Right ventricle myocardium inferior (tissue), 1 donor: Measurements from ENCODE around the gene OOSP4B. TPM values are rescaled to one million over a fixed set of nuclear protein-coding genes. Genes with fewer than 3 reads are reported as not detected.
"Not testable (repeated sequence)": the region's sequence is repeated elsewhere in the genome, so short reads cannot be mapped to it uniquely, and the experiment has no call there.

Source experiments
- ATAC-seq: fragments of 200-7000 bp; cut with Tn5 transposase; one replicate; pipeline ENCODE4 v1.9.1; 2020; ENCODE audit warnings: mild to moderate bottlenecking, moderate library complexity
- DNase-seq: peaks from one replicate; pipeline ENCODE4 v3.0.0; 2021; ENCODE audit errors: missing footprints
- intact Hi-C: fragments of 100-400 bp; cut with DNase I; formaldehyde crosslinking; loops from one replicate; pipeline ENCODE4 v1.11.0; 2022
- long read RNA-seq: library from polyadenylated mRNA; unstranded; transcript quantifications from one replicate; pipeline ENCODE4 v2.0.0, GENCODE V29; 2021
- total RNA-seq: library from RNA; stranded (reverse); fragmentation: NEBNext Ultra II Directional; extraction: Animal tissue kit (Norgen Biotek cat#: 25700); gene quantifications from one replicate; pipeline ENCODE4 v1.2.1, GENCODE V29; 2021
- donor health status: DM: no; HTN: yes; CAD: no; lungs with severe emphysema.

Gene OOSP4B
- not detected for total RNA-seq
- long read RNA-seq, result 0 reads

DNA sequence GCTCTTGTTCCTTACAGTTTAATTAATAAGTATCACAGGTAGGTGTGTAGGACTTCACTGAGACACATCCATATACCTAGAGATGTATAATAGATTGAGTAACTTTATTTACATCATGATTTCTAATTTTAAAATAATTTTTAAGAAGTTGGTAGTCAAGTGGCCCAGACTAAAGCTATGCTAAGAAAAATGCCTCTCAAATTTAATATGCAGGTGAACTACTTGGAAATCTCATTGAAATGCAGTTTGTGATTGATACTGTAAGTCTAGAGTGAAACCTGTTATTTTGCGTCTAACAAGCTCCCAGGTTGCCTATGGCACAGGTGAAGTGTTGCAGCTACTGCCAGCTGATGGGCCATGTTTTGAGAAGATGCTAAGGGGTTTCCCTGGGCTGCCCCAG lies at the start of gene OOSP4B:
Gene OOSP4B (plus strand): TSS at position 301 of the 400 bp plus-strand sequence.
- DNase-seq (no peak), ATAC-seq (no peak)
- intact Hi-C loops, result no loop called here

DNA sequence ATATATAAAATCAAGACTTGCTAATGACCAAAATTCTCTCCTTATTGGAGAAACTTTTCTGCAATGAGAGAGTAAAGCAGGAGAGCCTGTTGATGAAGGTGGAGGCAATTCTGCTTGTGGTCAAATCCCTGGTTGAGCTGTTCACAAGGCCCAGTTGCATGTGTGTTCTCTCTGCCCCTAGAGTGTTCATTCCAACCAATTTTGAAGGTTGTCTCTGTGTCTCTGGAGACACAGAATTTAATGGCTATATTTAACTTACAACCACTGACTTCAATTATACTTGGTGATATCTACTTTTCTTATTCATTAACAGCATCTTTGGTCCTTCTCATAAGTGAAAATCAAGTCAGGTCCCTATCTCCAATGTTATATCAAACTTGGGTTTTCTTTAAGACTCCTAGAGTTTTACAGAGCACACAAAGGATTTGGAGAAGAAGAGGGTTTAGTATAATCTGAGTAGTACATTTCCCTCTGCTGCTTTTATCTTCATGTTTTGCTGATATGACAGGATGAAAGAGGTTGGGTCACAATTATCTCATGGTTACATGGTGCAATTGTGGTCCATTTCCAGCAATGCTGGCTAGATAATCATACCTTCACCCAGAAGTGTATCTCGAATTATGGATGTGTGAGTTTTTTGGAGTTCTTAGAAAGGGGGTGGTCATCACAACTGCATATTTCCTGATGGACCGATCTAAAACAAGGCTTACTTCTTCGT lies 49.1 kb upstream of the OOSP4B start:
- intact Hi-C loops, result no loop called here
- ATAC-seq, result no peak
- DNase-seq, result no peak

GRCh38 chr11:59968395-59968783 lies 48.6 kb upstream of the OOSP4B start:
- DNase-seq (no peak), ATAC-seq (no peak)
- intact Hi-C loops, result no loop called here

GRCh38 chr11:59973097-59973496 lies 43.9 kb upstream of the OOSP4B start:
- intact Hi-C loops, result no loop called here
- no peak for ATAC-seq
- no peak for DNase-seq

GRCh38 chr11:59981106-59981770 lies 35.7 kb upstream of the OOSP4B start:
- intact Hi-C loops, result no loop called here
- no peak for DNase-seq
- ATAC-seq, result no peak

- ATAC-seq, DNase-seq, intact Hi-C loops: not testable (repeated sequence)
These were observed 34.9 kb upstream of the OOSP4B start for GRCh38 chr11:59982037-59982436.

DNA sequence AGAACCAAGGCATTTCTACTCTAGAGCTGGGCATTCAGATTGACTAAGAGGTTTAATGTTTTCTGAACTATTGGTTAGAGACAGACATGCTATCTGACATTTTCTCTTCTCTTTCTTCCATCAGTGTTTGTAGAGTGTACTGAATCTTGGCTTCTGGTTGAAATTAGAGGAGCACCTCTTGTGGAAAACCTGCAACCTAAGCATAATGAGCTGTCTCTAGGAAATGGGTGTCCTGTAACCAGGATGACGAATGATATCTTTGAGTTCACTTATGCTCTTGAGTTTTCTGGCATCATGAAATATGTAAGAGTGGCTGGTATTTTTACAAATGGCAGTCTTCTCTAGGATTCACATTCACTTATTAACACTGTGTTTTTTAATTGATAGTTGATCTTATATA lies 33.8 kb upstream of the OOSP4B start:
- ATAC-seq, result no peak
- no peak for DNase-seq
- intact Hi-C loops, result no loop called here

DNA sequence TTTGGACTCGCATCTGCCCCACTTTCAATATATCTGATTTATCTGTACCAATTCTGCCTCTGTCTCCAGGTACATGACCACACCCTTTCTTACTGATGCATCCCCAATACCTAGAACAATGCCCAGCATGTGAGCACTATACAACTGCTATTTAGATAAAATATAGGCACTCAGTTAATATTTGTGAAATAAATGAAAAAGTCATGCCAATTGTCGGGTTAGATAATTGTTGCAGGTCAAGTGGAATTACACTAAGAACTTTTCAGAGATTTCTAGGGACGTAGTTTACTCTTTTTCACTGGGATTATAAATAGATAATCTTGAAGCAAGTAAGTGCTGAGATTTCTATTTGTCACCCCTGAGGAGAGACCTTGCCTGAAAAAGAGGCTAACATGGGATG lies 32.6 kb upstream of the OOSP4B start:
- intact Hi-C loops, result no loop called here
- ATAC-seq (no peak), DNase-seq (no peak)

DNA sequence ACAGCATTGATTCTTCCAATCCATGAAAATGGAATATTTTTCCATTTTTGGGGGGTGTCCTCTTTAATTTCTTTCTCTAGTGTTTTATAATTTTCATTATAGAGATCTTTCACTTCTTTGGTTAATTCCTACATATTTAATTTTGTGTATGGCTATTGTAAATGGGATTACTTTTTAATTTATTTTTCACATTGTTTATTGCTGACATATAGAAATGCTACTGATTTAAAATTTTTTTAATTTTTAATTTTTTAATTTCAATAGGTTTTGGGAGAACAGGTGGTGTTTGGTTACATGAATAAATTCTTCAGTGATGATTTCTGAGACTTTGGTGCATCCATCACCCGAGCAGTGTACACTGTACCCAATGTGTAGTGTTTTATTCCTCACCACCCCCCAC lies 26.6 kb upstream of the OOSP4B start:
- no peak for ATAC-seq
- intact Hi-C loops, result no loop called here

DNA sequence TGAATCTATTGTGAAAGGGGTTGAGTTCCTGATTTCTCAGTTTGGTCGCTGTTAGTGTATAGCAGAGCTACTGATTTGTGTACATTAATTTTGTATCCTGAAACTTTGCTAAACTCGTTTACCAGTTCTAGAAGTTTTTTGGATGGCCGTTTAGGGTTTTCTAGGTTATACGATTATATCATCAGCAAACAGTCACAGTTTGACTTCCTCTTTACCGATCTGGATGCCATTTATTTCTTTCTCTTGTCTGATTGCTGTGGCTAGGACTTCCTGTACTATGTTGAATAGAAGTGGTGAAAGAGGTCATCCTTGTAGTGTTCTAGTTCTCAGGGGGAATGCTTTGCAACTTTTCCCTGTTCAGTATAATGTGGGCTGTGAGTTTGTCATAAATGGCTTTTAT lies 24.6 kb upstream of the OOSP4B start:
- intact Hi-C loops, result no loop called here
- DNase-seq, result no peak
- ATAC-seq, result no peak

More for the DNA sequence above, 26.6 kb upstream of the OOSP4B start:
- no peak for DNase-seq

- ATAC-seq (no peak), DNase-seq (no peak)
- intact Hi-C loops, result no loop called here
These were observed 19.2 kb upstream of the OOSP4B start for GRCh38 chr11:59997800-59998199.

DNA sequence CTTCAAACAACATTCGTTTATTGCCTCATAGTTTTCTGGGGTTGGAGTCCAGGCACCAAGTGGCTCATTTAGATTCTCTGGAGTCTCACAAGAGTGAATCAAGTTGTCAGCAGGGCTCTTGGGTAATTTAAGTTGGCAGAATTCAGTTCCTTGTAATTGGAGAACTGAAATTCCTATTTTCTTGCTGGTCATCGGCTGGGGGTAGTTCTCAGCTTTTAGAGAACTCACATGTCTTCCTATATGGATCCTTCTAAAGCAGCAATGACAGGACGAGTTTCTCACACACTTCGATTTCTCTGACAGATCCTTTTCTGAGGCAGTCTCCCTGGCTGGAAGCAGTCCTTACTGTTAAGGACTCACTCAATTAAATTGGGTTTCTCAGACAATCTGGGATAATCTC lies 17.3 kb upstream of the OOSP4B start:
- intact Hi-C loops, result no loop called here

GRCh38 chr11:60003729-60004128 lies 13.3 kb upstream of the OOSP4B start:
- no peak for ATAC-seq
- DNase-seq, result no peak

More for the DNA sequence above, 17.3 kb upstream of the OOSP4B start:
- no peak for DNase-seq
- no peak for ATAC-seq

GRCh38 chr11:60005360-60005759 lies 11.6 kb upstream of the OOSP4B start:
- ATAC-seq, result no peak
- no peak for DNase-seq
- intact Hi-C loops, result no loop called here

More at GRCh38 chr11:60003729-60004128, 13.3 kb upstream of the OOSP4B start:
- intact Hi-C loops, result no loop called here

- intact Hi-C loops, result no loop called here
- ATAC-seq (no peak), DNase-seq (no peak)
These were observed 1.1 kb downstream of the OOSP4B start for GRCh38 chr11:60018058-60018457.

GRCh38 chr11:60020376-60020775 lies 3.4 kb downstream of the OOSP4B start:
- intact Hi-C loops, DNase-seq, ATAC-seq: not testable (repeated sequence)

DNA sequence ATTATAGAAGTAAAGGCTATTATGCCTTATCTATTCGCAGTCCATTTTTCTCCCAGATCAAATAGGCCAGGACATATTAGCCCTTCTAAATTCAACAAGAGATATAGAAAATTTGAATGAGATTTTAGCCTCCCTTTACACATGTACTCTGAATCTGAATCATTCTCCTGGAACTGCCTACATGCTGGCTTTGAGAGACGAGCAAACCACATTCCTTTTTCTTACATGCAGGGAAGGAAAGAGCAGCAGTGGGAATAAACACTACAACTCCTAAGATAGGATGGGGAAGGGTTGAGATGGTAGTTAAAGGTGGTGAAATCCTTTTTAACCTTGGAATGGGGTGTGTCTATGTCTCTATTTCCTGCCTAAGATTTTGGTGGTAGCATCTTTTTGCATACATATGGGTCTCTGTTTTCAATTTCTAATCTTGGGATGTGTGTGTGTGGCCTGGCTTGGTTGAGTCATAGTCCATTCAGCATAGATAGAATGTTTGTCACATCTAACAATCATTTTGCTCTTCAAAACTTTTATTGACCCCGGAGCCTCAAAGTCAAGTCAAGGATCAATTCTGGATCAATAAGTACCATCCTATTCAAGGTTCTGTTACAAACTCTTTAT lies 12.1 kb downstream of the OOSP4B start:
- no peak for ATAC-seq
- no peak for DNase-seq
- intact Hi-C loops, result no loop called here

- intact Hi-C loops, result no loop called here
These were observed 23.1 kb downstream of the OOSP4B start, which contains the start of gene OOSP2 for GRCh38 chr11:60040109-60040508. Gene OOSP2, plus strand, starts transcription at chr11:60040409. Its CDS starts 51 bp downstream, at chr11:60040460.

DNA sequence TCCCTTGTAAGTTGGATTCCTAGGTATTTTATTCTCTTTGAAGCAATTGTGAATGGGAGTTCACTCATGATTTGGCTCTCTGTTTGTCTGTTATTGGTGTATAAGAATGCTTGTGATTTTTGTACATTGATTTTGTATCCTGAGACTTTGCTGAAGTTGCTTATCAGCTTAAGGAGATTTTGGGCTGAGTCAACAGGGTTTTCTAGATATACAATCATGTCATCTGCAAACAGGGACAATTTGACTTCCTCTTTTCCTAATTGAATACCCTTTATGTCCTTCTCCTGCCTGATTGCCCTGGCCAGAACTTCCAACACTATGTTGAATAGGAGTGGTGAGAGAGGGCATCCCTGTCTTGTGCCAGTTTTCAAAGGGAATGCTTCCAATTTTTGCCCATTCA lies 33.4 kb downstream of the OOSP4B start:
- DNase-seq, ATAC-seq, intact Hi-C loops: not testable (repeated sequence)

More at GRCh38 chr11:60040109-60040508, 23.1 kb downstream of the OOSP4B start, which contains the start of gene OOSP2:
- ATAC-seq (no peak), DNase-seq (no peak)

DNA sequence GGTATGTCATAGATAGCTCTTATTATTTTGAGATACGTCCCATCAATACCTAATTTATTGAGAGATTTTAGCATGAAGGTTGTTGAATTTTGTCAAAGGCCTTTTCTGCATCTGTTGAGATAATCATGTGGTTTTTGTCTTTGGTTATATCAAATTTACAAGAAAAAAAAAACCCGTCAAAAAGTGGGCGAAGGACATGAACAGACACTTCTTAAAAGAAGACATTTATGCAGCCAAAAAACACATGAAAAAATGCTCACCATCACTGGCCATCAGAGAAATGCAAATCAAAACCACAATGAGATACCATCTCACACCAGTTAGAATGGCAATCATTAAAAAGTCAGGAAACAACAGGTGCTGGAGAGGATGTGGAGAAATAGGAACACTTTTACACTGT lies 33.9 kb downstream of the OOSP4B start:
- intact Hi-C loops, ATAC-seq, DNase-seq: not testable (repeated sequence)
